Thoracic aorta (tissue), 2 donors: ENCODE results near the gene RASGRF1. TPM values are rescaled to one million over a fixed set of nuclear protein-coding genes. Genes with fewer than 3 reads are reported as not detected.

ENCODE experiments used
- ATAC-seq: fragments of 150-250 bp; one replicate; pipeline ENCODE4 v1.8.0; 2017; ENCODE audit warnings: low read depth; ENCODE audit not compliant: insufficient number of reproducible peaks, low FRiP score
- DNase-seq: peaks from one replicate; pipeline ENCODE4 v3.0.0-alpha.2; 2020; ENCODE audit warnings: low spot score
- H3K27ac ChIP-seq, 2 donors: fragments of 200-600 bp; sonication (generic); 1 replicate in 1 of 2; 2 replicates in 1 of 2; pipeline ENCODE4 v1.5.1; 2016; ENCODE audit warnings: mild to moderate bottlenecking in 2 of 2, moderate library complexity in 2 of 2
- H3K27me3 ChIP-seq: fragments of 200-600 bp; sonication (generic); replicated peaks from 2 replicates; pipeline ENCODE4 v1.6.0; 2016; ENCODE audit warnings: mild to moderate bottlenecking; ENCODE audit not compliant: insufficient read depth
- H3K36me3 ChIP-seq: fragments of 200-600 bp; sonication (generic); one replicate; pipeline ENCODE4 v1.5.1; 2016
- H3K4me1 ChIP-seq, 2 donors: fragments of 200-600 bp; sonication (generic); 1 replicate in 1 of 2; 2 replicates in 1 of 2; pipeline versions ENCODE4 v1.5.1 to v1.6.0; 2016; ENCODE audit warnings: low read depth in 2 of 2, mild to moderate bottlenecking in 1 of 2; ENCODE audit not compliant: control insufficient read depth in 1 of 2
- H3K4me3 ChIP-seq: fragments of 200-600 bp; sonication (generic); 2 replicates; pipeline ENCODE4 v1.5.1; 2016; ENCODE audit warnings: mild to moderate bottlenecking
- H3K9me3 ChIP-seq: fragments of 200-600 bp; sonication (generic); 2 replicates; pipeline ENCODE4 v1.5.1; 2016
- CTCF ChIP-seq: fragments of 200-600 bp; sonication (generic); IDR thresholded peaks from one replicate; pipeline ENCODE4 v1.5.1; 2019; ENCODE audit warnings: antibody characterized with exemption
- total RNA-seq, 2 donors: library from RNA; depleted of rRNA; stranded (reverse); fragments of >200 nt; gene quantifications; one replicate each; pipeline versions ENCODE4 v1.1.0 to v1.2.3, GENCODE V29; 2016

The RASGRF1 gene
- total RNA-seq, 2 donors from 2014 or later, result not detected

GRCh38 chr15:79067969-79068368, 22.6 kb downstream of the RASGRF1 start:
- ATAC-seq, result no peak
- no peaks in the 10 kb centered on the region for H3K4me1 ChIP-seq
- no peak overlapping the region for H3K27ac ChIP-seq
- DNase-seq, result no peak
- H3K4me3 ChIP-seq, result no peak overlapping the region
- H3K9me3 ChIP-seq, result no peaks in the 10 kb centered on the region
- TF ChIP-seq CTCF, result no peak
- no peaks in the 10 kb centered on the region for H3K36me3 ChIP-seq
- H3K27me3 ChIP-seq, result no peaks in the 10 kb centered on the region

GRCh38 chr15:79067072-79067833, 23.3 kb downstream of the RASGRF1 start:
- Histone ChIP-seq H3K9me3 (no peaks in the 10 kb centered on the region), H3K36me3 (no peaks in the 10 kb centered on the region), H3K27ac (no peak overlapping the region), H3K4me3 (no peak overlapping the region), H3K27me3 (no peaks in the 10 kb centered on the region), H3K4me1 (no peaks in the 10 kb centered on the region)
- DNase-seq, result no peak
- ATAC-seq, result no peak
- TF ChIP-seq CTCF, result no peak

GRCh38 chr15:79066391-79067071, 24.0 kb downstream of the RASGRF1 start:
- no peak for TF ChIP-seq CTCF
- Histone ChIP-seq H3K27me3 (no peaks in the 10 kb centered on the region), H3K4me3 (no peak overlapping the region), H3K36me3 (no peaks in the 10 kb centered on the region), H3K9me3 (no peaks in the 10 kb centered on the region), H3K4me1 (no peaks in the 10 kb centered on the region), H3K27ac (no peak overlapping the region)
- DNase-seq (no peak), ATAC-seq (no peak)

GRCh38 chr15:79065706-79066376, 24.7 kb downstream of the RASGRF1 start:
- no peak for TF ChIP-seq CTCF
- Histone ChIP-seq H3K36me3 (no peaks in the 10 kb centered on the region), H3K27ac (no peak overlapping the region), H3K4me3 (no peak overlapping the region), H3K27me3 (no peaks in the 10 kb centered on the region), H3K4me1 (no peaks in the 10 kb centered on the region), H3K9me3 (no peaks in the 10 kb centered on the region)
- DNase-seq, result no peak
- no peak for ATAC-seq

- Histone ChIP-seq H3K4me3 (no peak overlapping the region), H3K4me1 (no peaks in the 10 kb centered on the region), H3K27me3 (no peaks in the 10 kb centered on the region), H3K27ac (no peak overlapping the region), H3K9me3 (no peaks in the 10 kb centered on the region), H3K36me3 (no peaks in the 10 kb centered on the region)
- no peak for TF ChIP-seq CTCF
- no peak for ATAC-seq
- DNase-seq, result no peak
Observed at GRCh38 chr15:79065361-79065705, 25.2 kb downstream of the RASGRF1 start.
